Naive B cell (primary cell): ENCODE measurements around the gene SLC39A11. TPM values are rescaled to one million over a fixed set of nuclear protein-coding genes. Genes with fewer than 3 reads are reported as not detected.

Experiments
- ATAC-seq, 2 donors: fragments of 150-1000 bp; cut with Tn5 transposase; 2 replicates each; pipeline ENCODE4 v1.10.0; 2021; ENCODE audit warnings: low read depth in 2 of 2, mild to moderate bottlenecking in 2 of 2, moderate library complexity in 2 of 2
- DNase-seq: peaks from one replicate; pipeline ENCODE4 v3.0.0; 2022
- H3K27ac Mint-ChIP-seq, 6 donors: one replicate each; pipeline ENCODE4 v1.8.0; 2020 to 2022; ENCODE audit warnings: mild to moderate bottlenecking in 6 of 6, mixed read lengths in 6 of 6, moderate library complexity in 5 of 6, inconsistent platforms in 2 of 6
- H3K27me3 Mint-ChIP-seq, 3 donors: one replicate each; pipeline ENCODE4 v1.8.0; 2021 to 2022; ENCODE audit warnings: mixed read lengths in 3 of 3, mild to moderate bottlenecking in 1 of 3
- H3K36me3 Mint-ChIP-seq, 2 donors: one replicate each; pipeline ENCODE4 v1.8.0; 2020 to 2022; ENCODE audit warnings: mixed read lengths in 2 of 2, inconsistent platforms in 1 of 2, mild to moderate bottlenecking in 1 of 2
- H3K4me1 Mint-ChIP-seq, 3 donors: one replicate each; pipeline ENCODE4 v1.8.0; 2020 to 2022; ENCODE audit warnings: mixed read lengths in 3 of 3, inconsistent platforms in 1 of 3, mild to moderate bottlenecking in 1 of 3, moderate library complexity in 1 of 3
- H3K4me3 Mint-ChIP-seq, 8 donors: one replicate each; pipeline ENCODE4 v1.8.0; 2020 to 2022; ENCODE audit warnings: mild to moderate bottlenecking in 8 of 8, mixed read lengths in 8 of 8, moderate library complexity in 8 of 8, inconsistent platforms in 2 of 8
- H3K9me3 Mint-ChIP-seq, 7 donors: one replicate each; pipeline ENCODE4 v1.8.0; 2020 to 2022; ENCODE audit warnings: mixed read lengths in 7 of 7, mild to moderate bottlenecking in 5 of 7, inconsistent platforms in 2 of 7, moderate library complexity in 1 of 7
- polyA plus RNA-seq, 6 donors: library from polyadenylated mRNA; unstranded; fragments of 300-500 nt; fragmentation: Illumina TruSeq; gene quantifications; one replicate each; pipeline ENCODE4 v1.2.3, GENCODE V29; 2021; ENCODE audit warnings: low read depth in 6 of 6

Gene SLC39A11
- polyA plus RNA-seq, 6 donors from 2014 or later: 8.5 to 15.2 (median 12.1) TPM

DNA sequence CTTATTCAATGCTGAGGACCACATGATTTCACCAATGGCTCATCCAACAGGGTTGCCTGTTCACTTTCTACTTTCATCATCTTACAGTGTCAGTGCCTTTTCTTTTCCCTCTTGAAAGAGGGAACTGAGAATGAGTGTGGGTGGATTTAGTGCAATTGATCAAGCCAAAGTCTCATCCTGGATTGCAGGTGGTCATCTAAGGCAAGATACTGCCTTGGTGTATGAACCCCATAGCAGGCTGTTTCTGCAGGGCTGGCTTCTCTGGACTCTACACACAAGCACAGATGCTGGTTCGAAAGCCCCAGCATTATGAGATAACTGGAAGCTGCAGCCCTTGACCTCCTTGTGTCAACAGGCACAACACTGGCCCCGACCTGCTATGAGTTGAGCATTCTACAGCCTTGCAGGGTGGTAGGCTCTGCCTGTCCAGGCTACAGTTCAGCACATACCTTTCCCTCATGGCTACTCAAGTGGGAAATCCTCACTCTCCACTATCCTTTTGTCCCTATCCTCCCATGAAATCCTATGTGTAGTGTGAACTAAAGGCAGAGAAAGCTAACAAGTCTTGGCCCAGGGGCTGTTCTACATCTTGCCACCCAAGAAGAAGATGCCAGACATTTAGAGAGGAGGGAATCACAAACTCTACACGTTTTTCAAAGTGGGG is 358.7 kb downstream of the SLC39A11 start:
- ATAC-seq (no peak), DNase-seq (no peak)
- Mint-ChIP-seq H3K9me3 (no peaks in the 10 kb centered on the region), H3K27ac (no peak overlapping the region), H3K4me3 (no peak overlapping the region), H3K4me1 (peaks cover 2 to 6% (median 4%) of the 10 kb centered on the region in 3 donors), H3K27me3 (no peaks in the 10 kb centered on the region), H3K36me3 (peaks cover 12 to 22% of the 10 kb centered on the region in 2 donors)

DNA sequence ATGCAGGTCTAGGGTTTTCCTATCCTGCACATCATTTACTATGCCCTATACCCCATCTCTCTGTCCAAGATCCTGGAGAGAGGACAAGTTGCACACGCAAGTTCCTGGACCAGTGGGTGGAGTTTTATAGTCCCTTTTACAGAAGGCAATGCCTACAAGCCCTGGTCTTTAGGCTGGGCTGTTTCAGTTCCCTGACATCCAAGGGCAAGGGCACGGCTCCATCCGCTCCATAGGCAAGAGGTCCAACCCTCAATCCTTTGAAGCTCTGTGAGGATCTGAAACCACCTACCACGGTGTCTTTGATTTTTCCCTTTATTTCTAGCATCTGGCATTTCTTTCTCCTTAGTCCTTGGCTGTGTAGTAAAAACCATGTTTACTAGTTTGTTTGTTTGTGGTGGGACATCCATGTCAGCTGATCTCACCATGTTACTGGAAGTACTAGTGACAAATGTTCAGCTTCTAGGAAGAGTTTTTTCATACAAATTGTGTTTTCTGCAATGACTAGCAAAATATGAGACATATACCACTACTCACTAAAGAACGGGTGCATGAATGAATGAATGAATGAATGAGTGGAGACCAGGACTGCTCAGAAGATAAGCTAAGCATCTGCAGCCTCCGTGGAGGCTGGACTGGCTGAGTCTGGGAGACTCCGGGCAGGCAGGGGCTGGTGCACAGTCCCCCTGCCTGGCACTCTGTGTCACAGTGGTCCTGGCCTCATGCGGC is 359.4 kb downstream of the SLC39A11 start:
- Mint-ChIP-seq H3K36me3 (peaks cover 12 to 22% of the 10 kb centered on the region in 2 donors), H3K9me3 (no peaks in the 10 kb centered on the region), H3K27ac (no peak overlapping the region), H3K4me3 (no peak overlapping the region), H3K4me1 (peaks cover 4 to 9% (median 5%) of the 10 kb centered on the region in 3 donors), H3K27me3 (no peaks in the 10 kb centered on the region)
- ATAC-seq (no peak), DNase-seq (no peak)

DNA sequence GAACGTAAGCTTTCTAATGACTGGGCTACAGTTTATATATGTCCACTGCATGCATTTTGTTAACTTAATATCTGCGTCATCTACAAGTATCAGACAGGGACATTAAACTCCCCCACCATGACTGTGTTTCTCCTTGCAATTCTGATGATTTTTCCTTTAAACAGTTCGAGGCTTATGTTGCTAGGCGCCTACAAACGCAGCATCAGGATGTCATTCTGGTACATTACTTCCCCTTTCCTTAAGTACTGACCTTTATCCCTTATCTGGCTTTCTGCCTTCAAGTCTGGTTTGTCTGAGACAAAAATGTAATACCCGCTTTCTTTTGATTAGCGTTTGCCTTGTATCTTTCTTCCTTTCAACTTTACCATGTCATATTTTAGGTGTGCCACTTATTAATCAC is 362.4 kb downstream of the SLC39A11 start:
- no peak for ATAC-seq
- Mint-ChIP-seq H3K4me3 (no peak overlapping the region), H3K9me3 (no peaks in the 10 kb centered on the region), H3K27me3 (no peaks in the 10 kb centered on the region), H3K4me1 (peaks cover 20 to 31% (median 29%) of the 10 kb centered on the region in 3 donors), H3K36me3 (peaks cover 2 to 9% of the 10 kb centered on the region in 2 donors), H3K27ac (no peak overlapping the region)
- DNase-seq: no peak

DNA sequence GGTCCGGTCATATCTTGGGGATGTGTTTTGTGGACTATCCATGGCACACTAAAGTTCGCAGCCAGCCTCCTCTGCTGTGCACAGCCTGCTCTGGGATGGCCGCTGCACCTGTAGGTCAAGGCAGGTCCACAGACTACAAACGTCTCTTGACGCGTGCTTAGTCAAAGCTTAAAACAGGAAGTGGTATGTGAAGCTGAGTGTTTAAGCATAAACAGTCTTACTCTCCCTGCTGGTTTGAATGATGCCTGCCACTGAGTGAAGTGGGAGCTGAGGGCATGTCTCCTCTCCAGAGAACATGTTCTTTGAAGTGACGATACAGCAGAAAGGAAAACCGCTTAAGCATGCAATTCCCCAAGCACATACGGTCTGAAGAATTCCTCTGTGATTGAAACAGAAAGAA is 365.6 kb downstream of the SLC39A11 start:
- Mint-ChIP-seq H3K27me3 (no peaks in the 10 kb centered on the region), H3K36me3 (peaks cover 9 to 12% of the 10 kb centered on the region in 2 donors), H3K4me1 (peaks cover 16 to 27% (median 25%) of the 10 kb centered on the region in 3 donors), H3K4me3 (peak overlapping the region; percentile 1 to 88 (median 77)), H3K9me3 (no peaks in the 10 kb centered on the region), H3K27ac (peak overlapping the region in 5 of 6 donors; percentile 78 to 98 (median 95))
- ATAC-seq (peak; percentile 88 to 89), DNase-seq (peak; percentile 25)

DNA sequence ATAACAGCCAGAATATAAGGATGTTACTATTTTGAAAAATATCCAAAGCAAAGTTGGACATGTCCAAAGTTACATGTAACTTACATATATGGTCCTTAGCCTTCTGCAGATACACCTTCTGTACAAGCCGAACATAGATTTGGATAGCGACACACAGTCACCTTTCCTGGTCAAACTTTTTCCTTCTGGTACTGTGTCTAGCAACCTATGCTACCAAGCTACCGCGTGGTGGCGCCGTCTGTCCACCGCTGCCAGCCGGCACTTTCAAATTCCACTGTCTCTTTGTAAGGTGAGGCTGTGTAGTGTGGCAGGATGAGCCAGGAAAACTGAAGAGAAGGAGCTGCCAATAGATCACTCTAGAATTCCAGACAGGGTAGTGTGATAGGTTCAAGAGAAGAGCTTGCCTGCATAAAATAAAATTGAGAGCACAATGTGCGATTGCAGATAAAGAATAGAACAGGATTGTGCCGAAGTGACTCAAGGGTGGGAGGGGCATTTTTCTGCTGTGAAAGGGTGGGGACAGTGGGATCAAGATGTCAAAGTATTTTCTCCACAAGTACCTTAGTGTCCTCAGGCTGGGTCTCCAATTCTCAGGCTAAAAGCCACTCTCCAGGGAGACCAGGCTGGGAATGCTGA is 366.9 kb downstream of the SLC39A11 start:
- peaks cover 16 to 27% (median 25%) of the 10 kb centered on the region in 3 donors for H3K4me1 Mint-ChIP-seq

DNA sequence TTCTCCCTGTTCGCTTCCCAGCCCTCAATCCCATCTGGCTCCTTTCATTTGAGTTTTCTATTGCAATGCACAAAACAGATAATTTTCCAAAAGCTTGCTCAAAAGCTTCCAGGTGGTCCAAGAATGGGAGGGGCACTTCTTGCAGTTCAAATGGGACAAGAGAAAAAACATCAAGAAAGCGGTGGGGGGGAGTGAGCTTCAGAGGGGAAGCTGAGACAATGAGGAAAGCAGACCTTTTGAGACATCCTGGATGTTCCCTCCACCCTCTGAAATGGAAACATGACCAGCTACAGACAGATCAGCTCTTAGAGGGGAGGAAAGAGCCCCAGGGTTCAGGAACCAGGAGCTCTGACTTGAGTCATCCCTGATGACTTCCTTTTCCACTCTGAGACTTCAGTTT is 368.2 kb downstream of the SLC39A11 start:
- ATAC-seq: no peak
- Mint-ChIP-seq H3K27me3 (peaks cover 0 to 6% (median 0%) of the 10 kb centered on the region in 3 donors), H3K27ac (no peak overlapping the region), H3K36me3 (peaks cover 9 to 12% of the 10 kb centered on the region in 2 donors), H3K4me1 (peaks cover 27 to 36% (median 36%) of the 10 kb centered on the region in 3 donors), H3K9me3 (no peaks in the 10 kb centered on the region), H3K4me3 (no peak overlapping the region)
- DNase-seq: no peak

More for the DNA sequence above, 366.9 kb downstream of the SLC39A11 start:
- peak overlapping the region in 5 of 6 donors; percentile 3 to 65 (median 38) for H3K27ac Mint-ChIP-seq
- no peaks in the 10 kb centered on the region for H3K27me3 Mint-ChIP-seq
- ATAC-seq (no peak), DNase-seq (no peak)
- peaks cover 9 to 12% of the 10 kb centered on the region in 2 donors for H3K36me3 Mint-ChIP-seq
- H3K4me3 Mint-ChIP-seq: no peak overlapping the region
- H3K9me3 Mint-ChIP-seq: no peaks in the 10 kb centered on the region

DNA sequence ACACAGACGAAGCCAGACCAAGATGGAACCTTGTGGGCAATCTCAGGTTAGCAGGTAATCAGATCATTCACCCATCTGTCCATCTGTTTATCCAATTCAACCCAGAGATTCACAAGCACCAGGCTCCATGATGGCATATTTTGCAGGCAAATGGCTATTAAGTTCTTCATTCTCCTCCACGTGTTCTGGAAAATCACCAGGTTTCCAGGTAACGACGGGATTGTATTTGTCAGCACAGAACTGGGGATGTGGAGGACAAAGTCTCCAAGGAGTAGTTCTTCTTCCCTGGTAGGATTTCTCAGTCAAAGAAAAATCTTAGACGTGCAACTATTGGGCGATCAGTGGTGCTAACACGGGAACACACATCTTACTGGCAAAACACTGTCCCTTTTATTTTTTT is 368.8 kb downstream of the SLC39A11 start:
- ATAC-seq (no peak), DNase-seq (no peak)
- Mint-ChIP-seq H3K27ac (no peak overlapping the region), H3K36me3 (peaks cover 9 to 12% of the 10 kb centered on the region in 2 donors), H3K4me3 (no peak overlapping the region), H3K9me3 (no peaks in the 10 kb centered on the region), H3K4me1 (peaks cover 27 to 40% (median 38%) of the 10 kb centered on the region in 3 donors), H3K27me3 (peaks cover 0 to 6% (median 0%) of the 10 kb centered on the region in 3 donors)

DNA sequence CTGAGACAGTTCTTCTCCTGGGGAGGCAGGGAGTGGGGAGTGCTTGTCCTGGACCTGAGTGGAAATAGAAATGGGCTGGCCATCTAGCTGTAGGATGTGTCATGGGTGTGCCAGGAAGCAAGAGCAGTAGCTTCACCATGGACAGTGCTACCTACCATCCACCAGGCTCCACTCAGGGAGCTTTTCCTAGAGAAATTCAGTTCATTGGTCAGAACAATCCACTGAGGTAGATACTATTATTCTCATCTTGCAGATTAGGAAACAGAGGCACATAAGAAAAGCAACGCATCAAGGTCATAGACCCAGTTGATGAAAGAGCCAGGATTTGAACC is 372.0 kb downstream of the SLC39A11 start:
- peaks cover 9 to 12% of the 10 kb centered on the region in 2 donors for H3K36me3 Mint-ChIP-seq
- peaks cover 12 to 15% (median 13%) of the 10 kb centered on the region in 3 donors for H3K4me1 Mint-ChIP-seq
- H3K4me3 Mint-ChIP-seq: no peak overlapping the region

DNA sequence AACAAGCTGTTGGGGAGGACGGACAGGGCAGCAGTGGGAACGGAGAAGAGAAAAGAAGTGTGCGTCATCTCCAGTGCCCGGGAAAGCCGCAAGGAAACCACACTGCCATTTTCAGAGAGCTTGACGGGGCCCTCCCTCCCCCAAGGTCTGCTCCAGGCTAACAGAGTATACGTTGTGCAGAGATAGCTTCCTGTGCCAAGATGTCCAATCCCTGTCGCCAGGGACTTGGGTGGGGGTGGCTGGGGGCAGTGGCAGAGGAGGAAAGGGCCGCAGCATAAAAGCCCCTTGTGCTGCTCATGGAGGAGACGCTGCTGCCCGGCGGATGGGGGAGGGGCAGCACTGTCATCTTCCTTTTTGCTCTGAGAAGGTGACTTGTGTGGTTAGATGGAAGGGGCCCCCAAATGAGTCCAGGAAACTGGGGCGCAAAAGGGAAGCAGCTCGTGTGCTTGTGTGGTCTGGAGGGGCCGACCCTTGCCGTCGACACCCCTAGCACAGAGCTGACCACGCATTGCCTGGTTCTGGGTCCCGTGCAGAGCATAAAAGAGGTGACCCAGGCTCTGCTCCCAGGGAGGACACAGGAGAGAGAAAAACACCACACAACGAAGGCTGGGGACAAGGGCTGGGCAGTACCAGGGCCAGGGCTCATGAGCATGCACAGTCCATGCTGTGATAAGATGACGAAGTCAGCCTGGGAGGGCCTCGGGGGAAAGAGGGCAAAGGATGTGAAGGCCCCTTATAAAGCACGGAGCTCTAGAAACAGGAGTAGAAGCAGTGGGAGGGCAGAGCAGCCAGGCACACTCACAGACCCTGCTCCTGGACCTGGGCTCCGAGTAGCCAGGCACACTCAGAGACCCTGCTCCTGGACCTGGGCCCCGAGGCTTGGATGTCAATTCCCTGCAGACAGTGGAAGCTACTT is 372.7 kb downstream of the SLC39A11 start:
- peaks cover 0 to 6% (median 0%) of the 10 kb centered on the region in 3 donors for H3K27me3 Mint-ChIP-seq
- peak overlapping the region in 2 of 6 donors; percentile 75 to 81 for H3K27ac Mint-ChIP-seq
- ATAC-seq: no peak
- peaks cover 9 to 12% of the 10 kb centered on the region in 2 donors for H3K36me3 Mint-ChIP-seq
- peaks cover 11 to 15% (median 13%) of the 10 kb centered on the region in 3 donors for H3K4me1 Mint-ChIP-seq
- DNase-seq: no peak
- no peaks in the 10 kb centered on the region for H3K9me3 Mint-ChIP-seq
- peak overlapping the region in 1 of 8 donors; percentile 71 for H3K4me3 Mint-ChIP-seq

More for the DNA sequence above, 372.0 kb downstream of the SLC39A11 start:
- DNase-seq (no peak), ATAC-seq (no peak)
- Mint-ChIP-seq H3K27ac (no peak overlapping the region), H3K9me3 (no peaks in the 10 kb centered on the region), H3K27me3 (peaks cover 0 to 6% (median 0%) of the 10 kb centered on the region in 3 donors)

DNA sequence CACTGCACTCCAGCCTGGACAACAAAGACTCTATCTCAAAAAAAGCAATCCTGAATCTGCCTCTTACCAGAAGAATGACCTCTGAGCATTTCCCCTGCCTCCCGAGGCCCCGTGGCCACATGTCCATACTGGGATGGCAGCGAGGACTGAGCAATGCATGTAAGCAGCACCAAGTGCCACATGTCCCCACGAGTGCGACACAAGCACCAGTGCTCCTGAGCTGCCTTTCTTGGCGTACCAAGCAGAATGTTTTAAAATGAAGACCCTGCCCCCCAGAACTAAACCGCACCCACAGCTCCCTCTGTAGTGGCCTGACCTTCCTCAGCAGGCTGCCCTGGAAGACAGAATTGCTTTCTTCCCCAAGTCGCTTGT is 373.3 kb downstream of the SLC39A11 start:
- Mint-ChIP-seq H3K4me3 (no peak overlapping the region), H3K27ac (peak overlapping the region in 3 of 6 donors; percentile 67 to 81 (median 75)), H3K27me3 (peaks cover 0 to 6% (median 0%) of the 10 kb centered on the region in 3 donors), H3K4me1 (peaks cover 11 to 18% (median 13%) of the 10 kb centered on the region in 3 donors), H3K9me3 (no peaks in the 10 kb centered on the region), H3K36me3 (peaks cover 7 to 9% of the 10 kb centered on the region in 2 donors)
- DNase-seq (no peak), ATAC-seq (no peak)

DNA sequence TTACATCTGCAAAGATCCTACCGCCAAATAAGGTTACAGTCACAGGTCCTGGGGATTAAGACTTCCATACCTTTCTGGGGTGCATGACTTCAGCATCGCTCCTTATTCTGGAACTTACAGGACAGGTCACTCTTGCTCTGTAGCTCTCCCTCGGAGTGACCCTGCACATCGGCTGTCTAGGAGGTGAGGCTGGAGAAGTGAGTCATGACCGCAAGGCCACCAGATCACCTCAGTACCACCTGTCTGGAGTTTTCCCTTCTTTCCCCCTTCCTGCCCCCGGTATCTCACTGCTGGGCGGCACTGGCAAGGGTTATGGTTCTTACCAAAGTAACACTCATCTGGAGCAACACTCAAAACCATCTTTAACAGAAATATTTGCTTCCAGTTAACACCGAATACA is 374.8 kb downstream of the SLC39A11 start:
- peak overlapping the region in 1 of 8 donors; percentile 75 for H3K4me3 Mint-ChIP-seq
- ATAC-seq (no peak), DNase-seq (no peak)
- H3K27me3 Mint-ChIP-seq: peaks cover 0 to 6% (median 0%) of the 10 kb centered on the region in 3 donors
- peaks cover 0 to 2% (median 0%) of the 10 kb centered on the region in 7 donors for H3K9me3 Mint-ChIP-seq
- peaks cover 11 to 18% (median 13%) of the 10 kb centered on the region in 3 donors for H3K4me1 Mint-ChIP-seq
- peaks cover 6 to 7% of the 10 kb centered on the region in 2 donors for H3K36me3 Mint-ChIP-seq
- no peak overlapping the region for H3K27ac Mint-ChIP-seq

DNA sequence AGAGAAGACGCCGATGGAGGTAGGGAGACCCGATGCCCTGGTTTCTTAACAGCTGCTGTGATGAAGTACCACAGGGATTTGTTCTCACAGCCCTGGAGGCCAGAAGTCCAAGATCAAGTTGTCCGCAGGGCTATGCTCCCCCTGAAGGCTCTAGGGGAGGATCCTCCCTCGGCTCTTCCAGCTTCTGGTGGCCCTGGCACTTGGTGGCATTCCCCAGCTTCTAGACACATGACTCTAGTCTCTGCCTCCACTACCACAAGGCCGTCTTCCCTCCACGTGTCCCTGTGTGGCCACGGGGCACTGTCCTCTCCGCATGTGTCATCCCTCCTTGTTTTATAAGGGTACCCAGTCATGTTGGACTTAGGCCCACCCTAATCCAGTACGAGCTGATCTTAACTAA is 375.2 kb downstream of the SLC39A11 start:
- H3K4me3 Mint-ChIP-seq: peak overlapping the region in 1 of 8 donors; percentile 75
- no peak overlapping the region for H3K27ac Mint-ChIP-seq
- peaks cover 11 to 18% (median 13%) of the 10 kb centered on the region in 3 donors for H3K4me1 Mint-ChIP-seq
- H3K36me3 Mint-ChIP-seq: peaks cover 6 to 11% of the 10 kb centered on the region in 2 donors
- DNase-seq: no peak
- peaks cover 0 to 2% (median 0%) of the 10 kb centered on the region in 7 donors for H3K9me3 Mint-ChIP-seq
- peaks cover 0 to 6% (median 0%) of the 10 kb centered on the region in 3 donors for H3K27me3 Mint-ChIP-seq
- ATAC-seq: no peak
